Stomach (tissue), 4 donors: ENCODE measurements around the gene G6PC1.
"Not testable (repeated sequence)": the region's sequence is repeated elsewhere in the genome, so short reads cannot be mapped to it uniquely, and the experiment has no call there.

Experiments used
- EP300 ChIP-seq: sonication (generic); formaldehyde crosslinking; IDR thresholded peaks from one replicate; pipeline ENCODE4 v1.6.1; 2017; ENCODE audit warnings: antibody characterized with exemption
- POLR2A ChIP-seq, 4 donors: fragments of 450-650 bp; IDR thresholded peaks; one replicate each; pipeline ENCODE4 v1.6.1; 2016; ENCODE audit warnings: antibody characterized with exemption in 4 of 4, control low read depth in 2 of 4, mild to moderate bottlenecking in 1 of 4, moderate library complexity in 1 of 4

DNA sequence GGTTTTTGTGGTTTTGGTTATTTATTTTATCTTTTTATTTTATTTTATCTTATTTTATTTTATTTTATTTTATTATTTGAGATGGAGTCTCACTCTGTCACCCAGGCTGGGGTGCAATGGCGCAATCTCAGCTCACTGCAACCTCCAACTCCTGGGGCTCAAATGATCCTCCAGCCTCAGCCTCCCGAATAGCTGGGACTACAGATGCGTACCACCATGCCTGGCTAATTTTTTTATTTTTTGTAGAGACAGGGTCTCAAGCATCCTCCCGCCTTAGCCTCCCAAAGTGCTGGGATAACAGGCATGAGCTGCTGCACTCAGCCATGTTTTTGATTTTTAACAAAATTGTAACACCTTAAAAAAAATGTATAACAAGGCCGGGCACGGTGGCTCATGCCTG is 14.7 kb downstream of the G6PC1 start:
- not testable (repeated sequence) for TF ChIP-seq EP300; POLR2A (IDR thresholded peaks at IDR 0.05)
